ENCODE data around the gene BANF1. TPM values are rescaled to one million over a fixed set of nuclear protein-coding genes. Genes with fewer than 3 reads are reported as not detected.

The BANF1 gene
- total RNA-seq, 4 donors from 2014 or later, result 66.9 to 86.7 (median 78.3) TPM

DNA sequence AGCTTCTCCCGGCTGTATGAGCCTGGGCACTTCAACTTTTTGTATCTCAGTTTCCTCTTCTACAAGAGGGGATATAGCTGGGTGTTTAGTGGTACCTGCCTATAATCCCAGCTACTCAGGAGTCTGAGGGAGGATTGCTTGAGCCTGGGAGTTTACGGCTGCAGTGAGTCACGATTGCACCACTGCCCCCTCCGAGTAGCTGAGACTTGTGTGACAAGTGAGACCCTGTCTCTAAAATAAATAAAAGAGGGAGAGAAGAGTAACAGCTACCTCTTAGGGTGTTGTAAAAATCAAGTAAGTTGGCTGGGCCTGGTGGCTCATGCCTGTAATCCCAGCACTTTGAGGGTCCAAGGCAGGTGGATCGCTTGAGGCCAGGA lies 34.0 kb downstream of the BANF1 start:
- intact Hi-C loops (cut with DNase I), result no loop called here
- H3K27me3 ChIP-seq, result no peaks in the 10 kb centered on the region
- no peaks in the 10 kb centered on the region for H3K9me3 ChIP-seq
- peaks cover 4 to 9% of the 10 kb centered on the region in 2 donors for H3K4me1 ChIP-seq
- H3K4me3 ChIP-seq (replicated peaks in 1 of 3), result no peak overlapping the region
- no peaks in the 10 kb centered on the region for H3K36me3 ChIP-seq
- no peak for DNase-seq
- H3K27ac ChIP-seq, result no peak overlapping the region
- 53 to 63% methylated on average over 5 of the region's 5 CpGs for WGBS, 2 donors
- TF ChIP-seq CTCF (IDR thresholded peaks at IDR 0.05) (no peak), POLR2A (IDR thresholded peaks at IDR 0.05) (no peak)

DNA sequence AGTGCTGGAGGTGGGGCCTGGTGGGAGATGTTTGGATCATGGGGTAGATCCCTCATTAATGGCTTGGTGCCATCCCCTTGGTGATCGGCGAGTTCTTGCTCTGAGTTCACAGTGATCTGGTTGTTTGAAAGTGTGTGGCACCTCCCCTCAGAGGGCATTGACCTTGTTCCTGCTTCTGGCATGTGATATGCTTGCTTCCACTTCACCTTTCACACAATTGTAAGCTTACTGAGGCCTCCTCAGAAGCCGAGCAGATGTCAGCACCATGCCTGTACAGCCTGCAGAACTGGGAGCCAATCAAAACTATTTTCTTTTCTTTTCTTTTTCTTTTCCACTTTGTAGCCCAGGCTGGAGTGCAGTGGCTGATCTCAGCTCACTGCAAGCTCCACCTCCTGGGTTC lies 35.0 kb downstream of the BANF1 start:
- Histone ChIP-seq H3K36me3 (peaks cover 0 to 5% of the 10 kb centered on the region in 2 donors), H3K9me3 (no peaks in the 10 kb centered on the region), H3K4me1 (peaks cover 4 to 9% of the 10 kb centered on the region in 2 donors), H3K27me3 (no peaks in the 10 kb centered on the region), H3K4me3 (replicated peaks in 1 of 3) (no peak overlapping the region), H3K27ac (no peak overlapping the region)
- TF ChIP-seq CTCF (IDR thresholded peaks at IDR 0.05), result no peak
- TF ChIP-seq POLR2A (IDR thresholded peaks at IDR 0.05), result no peak
- DNase-seq, result no peak
- intact Hi-C loops (cut with DNase I), result no loop called here
- 89 to 99% methylated on average over 3 of the region's 3 CpGs for WGBS, 2 donors

GRCh38 chr11:66039765-66040164 lies 37.5 kb downstream of the BANF1 start:
- intact Hi-C loops (cut with DNase I), result no loop called here
- peaks cover 4 to 9% of the 10 kb centered on the region in 2 donors for H3K4me1 ChIP-seq
- no peak overlapping the region for H3K4me3 ChIP-seq (replicated peaks in 1 of 3)
- H3K9me3 ChIP-seq, result no peaks in the 10 kb centered on the region
- WGBS, 2 donors, result 85 to 90% methylated on average over 3 of the region's 3 CpGs
- no peaks in the 10 kb centered on the region for H3K27me3 ChIP-seq
- no peak for DNase-seq
- TF ChIP-seq POLR2A (IDR thresholded peaks at IDR 0.05) (no peak), CTCF (IDR thresholded peaks at IDR 0.05) (no peak)
- H3K36me3 ChIP-seq, result peaks cover 0 to 12% of the 10 kb centered on the region in 2 donors
- H3K27ac ChIP-seq, result no peak overlapping the region

DNA sequence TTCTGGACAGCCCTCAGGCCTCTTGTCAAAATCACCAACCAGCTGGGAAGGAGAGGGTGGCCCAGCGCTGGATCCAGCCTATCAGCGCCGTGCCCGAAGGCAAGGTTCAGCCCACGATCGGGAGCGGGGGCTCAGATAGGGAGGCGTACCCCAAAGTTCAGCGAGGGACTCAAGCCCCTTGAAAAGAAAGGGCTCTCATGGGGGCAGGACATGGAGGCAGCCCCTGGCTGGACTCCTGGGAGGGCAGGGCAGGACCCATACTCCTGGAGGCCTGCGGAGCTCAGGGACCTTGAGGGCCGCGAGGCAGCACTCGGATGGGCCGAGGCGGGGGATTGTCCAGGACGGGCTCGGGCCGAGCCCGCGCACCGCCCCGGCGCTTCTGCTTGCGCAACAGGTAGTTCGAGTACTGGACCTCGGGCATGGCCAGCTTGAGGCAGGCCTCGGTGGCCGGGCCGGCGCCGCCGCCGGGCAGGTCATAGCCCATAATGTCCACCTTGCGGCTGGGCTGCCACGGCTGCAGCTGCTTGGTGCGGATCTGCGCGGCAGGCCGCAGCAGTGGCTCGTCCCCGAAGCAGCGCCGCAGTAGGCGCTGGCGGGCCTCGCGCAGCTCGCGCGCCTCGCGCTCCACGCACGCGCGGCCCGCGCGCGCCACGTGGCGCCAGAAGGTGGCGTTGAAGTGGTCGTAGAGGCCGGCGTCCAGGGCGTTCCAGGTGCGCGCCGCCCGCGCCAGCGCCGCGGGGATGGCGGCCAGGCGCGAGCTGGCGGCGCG lies 40.1 kb downstream of the BANF1 start:
- intact Hi-C loops (cut with DNase I), result no loop called here
- Histone ChIP-seq H3K27ac (no peak overlapping the region), H3K27me3 (no peaks in the 10 kb centered on the region), H3K4me3 (replicated peaks in 1 of 3) (no peak overlapping the region), H3K36me3 (peaks cover 0 to 12% of the 10 kb centered on the region in 2 donors), H3K4me1 (peaks cover 26% of the 10 kb centered on the region in 2 donors), H3K9me3 (no peaks in the 10 kb centered on the region)
- DNase-seq, result no peak
- WGBS, 2 donors, result 96 to 97% methylated on average over 48 to 78 of the region's 81 CpGs
- TF ChIP-seq POLR2A (IDR thresholded peaks at IDR 0.05), result no peak
- no peak for TF ChIP-seq CTCF (IDR thresholded peaks at IDR 0.05)
